Erythroblast (primary cell): ENCODE data around the gene CLRN3.

Experiments
- GATA1 ChIP-seq: IDR thresholded peaks from 2 replicates; pipeline ENCODE4 v1.6.1; 2011; ENCODE audit warnings: low read depth, mild to moderate bottlenecking, control low read depth, low read length, moderate library complexity
- POLR2A ChIP-seq: IDR thresholded peaks from 2 replicates; pipeline ENCODE4 v1.6.1; 2011; ENCODE audit warnings: mild to moderate bottlenecking, low read length

- no peak for TF ChIP-seq POLR2A
- TF ChIP-seq GATA1: no peak
These were observed 47.1 kb upstream of the CLRN3 start for GRCh38 chr10:127939786-127940330.
